ENCODE data around the gene ING3.

- TF ChIP-seq CTCF (optimal IDR thresholded peaks at IDR 0.05 in 1 of 3, IDR thresholded peaks at IDR 0.05 in 1 of 3, conservative IDR thresholded peaks at IDR 0.05 in 1 of 3; ENCODE audit: extremely low read depth in 1 of 3, insufficient read depth in 2 of 3, low read length in 3 of 3): no peak
- no peak for TF ChIP-seq EZH2 (IDR thresholded peaks at IDR 0.05; ENCODE audit: low read length)
These were observed 8.7 kb upstream of the ING3 start for GRCh38 chr7:120941856-120942255.

All from keratinocyte (primary cell).